Measurements from ENCODE around the gene ABCA7.

DNA sequence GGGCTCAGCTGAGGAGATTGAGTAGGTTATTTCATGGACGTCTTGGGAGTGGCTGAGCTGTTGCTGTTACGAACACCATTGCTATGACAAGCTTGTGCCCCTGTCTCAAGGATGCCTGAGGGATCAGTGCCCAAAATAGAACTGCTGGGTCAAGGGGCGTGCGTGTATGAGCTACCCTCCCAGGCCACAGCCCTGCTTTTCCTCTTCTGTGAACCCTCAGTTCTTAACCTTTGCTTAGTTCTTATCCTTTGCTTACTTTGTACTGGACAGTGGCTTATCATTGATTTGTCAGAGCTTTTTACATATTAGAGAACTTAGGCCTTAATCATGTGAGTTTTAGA, 36.1 kb downstream of the ABCA7 start:
- TF ChIP-seq, protein P1, sequence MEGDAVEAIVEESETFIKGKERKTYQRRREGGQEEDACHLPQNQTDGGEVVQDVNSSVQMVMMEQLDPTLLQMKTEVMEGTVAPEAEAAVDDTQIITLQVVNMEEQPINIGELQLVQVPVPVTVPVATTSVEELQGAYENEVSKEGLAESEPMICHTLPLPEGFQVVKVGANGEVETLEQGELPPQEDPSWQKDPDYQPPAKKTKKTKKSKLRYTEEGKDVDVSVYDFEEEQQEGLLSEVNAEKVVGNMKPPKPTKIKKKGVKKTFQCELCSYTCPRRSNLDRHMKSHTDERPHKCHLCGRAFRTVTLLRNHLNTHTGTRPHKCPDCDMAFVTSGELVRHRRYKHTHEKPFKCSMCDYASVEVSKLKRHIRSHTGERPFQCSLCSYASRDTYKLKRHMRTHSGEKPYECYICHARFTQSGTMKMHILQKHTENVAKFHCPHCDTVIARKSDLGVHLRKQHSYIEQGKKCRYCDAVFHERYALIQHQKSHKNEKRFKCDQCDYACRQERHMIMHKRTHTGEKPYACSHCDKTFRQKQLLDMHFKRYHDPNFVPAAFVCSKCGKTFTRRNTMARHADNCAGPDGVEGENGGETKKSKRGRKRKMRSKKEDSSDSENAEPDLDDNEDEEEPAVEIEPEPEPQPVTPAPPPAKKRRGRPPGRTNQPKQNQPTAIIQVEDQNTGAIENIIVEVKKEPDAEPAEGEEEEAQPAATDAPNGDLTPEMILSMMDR (IDR thresholded peaks at IDR 0.05): no peak
- TF ChIP-seq EP300 (IDR thresholded peaks at IDR 0.05): no peak
